GM23338 (cell line): ENCODE measurements around the gene THBS4. TPM values are rescaled to one million over a fixed set of nuclear protein-coding genes. Genes with fewer than 3 reads are reported as not detected.

Experiments used
- ATAC-seq: fragments of 200-7000 bp; cut with Tn5 transposase; 3 replicates; pipeline ENCODE4 v1.9.1; 2020
- DNase-seq: peaks from one replicate; pipeline ENCODE4 v3.0.0-alpha.2; 2015; ENCODE audit warnings: low spot score
- H2AFZ ChIP-seq: fragments of 200-600 bp; sonication (generic); 2 replicates; pipeline ENCODE4 v1.8.0; 2016; ENCODE audit warnings: antibody characterized with exemption, mild to moderate bottlenecking, moderate library complexity
- H3F3A ChIP-seq: fragments of 200-600 bp; sonication (generic); replicated peaks from 2 replicates; pipeline ENCODE4 v1.8.0; 2017; ENCODE audit warnings: antibody characterized with exemption, mixed run types, low read depth
- H3K27ac ChIP-seq: fragments of 200-600 bp; sonication (generic); 2 replicates; pipeline ENCODE4 v1.6.1; 2016; ENCODE audit warnings: low read depth
- H3K27me3 ChIP-seq: fragments of 200-600 bp; sonication (generic); 2 replicates; pipeline ENCODE4 v1.8.0; 2016; ENCODE audit warnings: mild to moderate bottlenecking, mixed run types, moderate library complexity; ENCODE audit not compliant: insufficient read depth
- H3K36me3 ChIP-seq: fragments of 200-600 bp; sonication (generic); 2 replicates; pipeline ENCODE4 v1.8.0; 2016; ENCODE audit warnings: mild to moderate bottlenecking; ENCODE audit not compliant: insufficient read depth
- H3K4me1 ChIP-seq: fragments of 200-600 bp; sonication (generic); 2 replicates; pipeline ENCODE4 v1.8.0; 2016; ENCODE audit warnings: mild to moderate bottlenecking, moderate library complexity; ENCODE audit not compliant: insufficient read depth
- H3K4me2 ChIP-seq: fragments of 200-600 bp; sonication (generic); 2 replicates; pipeline ENCODE4 v1.7.1; 2017; ENCODE audit warnings: mixed run types
- H3K4me3 ChIP-seq: fragments of 200-600 bp; sonication (generic); 2 replicates; pipeline ENCODE4 v1.6.1; 2016; ENCODE audit warnings: mixed run types
- H3K79me2 ChIP-seq: fragments of 200-600 bp; sonication (generic); replicated peaks from 2 replicates; pipeline ENCODE4 v1.8.0; 2017; ENCODE audit warnings: mild to moderate bottlenecking; ENCODE audit not compliant: insufficient read depth
- H3K9me2 ChIP-seq: fragments of 200-600 bp; sonication (generic); 2 replicates; pipeline ENCODE4 v1.8.0; 2017; ENCODE audit not compliant: insufficient read depth
- H4K20me1 ChIP-seq: fragments of 200-600 bp; sonication (generic); replicated peaks from 2 replicates; pipeline ENCODE4 v1.8.0; 2017; ENCODE audit warnings: mild to moderate bottlenecking; ENCODE audit not compliant: insufficient read depth
- H3K27ac Mint-ChIP-seq: 2 replicates; pipeline ENCODE4 v1.8.0; 2020; ENCODE audit warnings: inconsistent platforms, mild to moderate bottlenecking, moderate library complexity, mixed read lengths
- H3K27me3 Mint-ChIP-seq: 3 replicates; pipeline ENCODE4 v1.8.0; 2022; ENCODE audit warnings: low read depth, mild to moderate bottlenecking, moderate library complexity, mixed read lengths, inconsistent platforms; ENCODE audit not compliant: insufficient read depth, poor library complexity
- H3K36me3 Mint-ChIP-seq: 3 replicates; pipeline ENCODE4 v1.8.0; 2021; ENCODE audit warnings: low read depth, mild to moderate bottlenecking, inconsistent platforms, moderate library complexity, mixed read lengths
- H3K4me1 Mint-ChIP-seq: 3 replicates; pipeline ENCODE4 v1.8.0; 2020; ENCODE audit warnings: mild to moderate bottlenecking, inconsistent platforms, mixed read lengths
- H3K4me3 Mint-ChIP-seq: 3 replicates; pipeline ENCODE4 v1.8.0; 2021; ENCODE audit warnings: moderate library complexity, mild to moderate bottlenecking, inconsistent platforms, mixed read lengths
- H3K9me3 Mint-ChIP-seq: 3 replicates; pipeline ENCODE4 v1.8.0; 2020; ENCODE audit warnings: moderate library complexity, mild to moderate bottlenecking, inconsistent platforms, mixed read lengths
- JUNB ChIP-seq: IDR thresholded peaks from one replicate; pipeline ENCODE4 v1.6.1; 2016; ENCODE audit warnings: antibody characterized with exemption; ENCODE audit not compliant: unreplicated experiment
- POLR2AphosphoS5 ChIP-seq: IDR thresholded peaks from 2 replicates; pipeline ENCODE4 v1.6.1; 2016; ENCODE audit warnings: antibody characterized with exemption, low read depth
- REST ChIP-seq: IDR thresholded peaks from one replicate; pipeline ENCODE4 v1.6.1; 2018; ENCODE audit warnings: antibody characterized with exemption; ENCODE audit not compliant: unreplicated experiment
- ZNF114 ChIP-seq: fragments of 250-450 bp; sonication (Bioruptor Pico); IDR thresholded peaks from 2 replicates; pipeline ENCODE4 v1.5.0; 2020; ENCODE audit warnings: mild to moderate bottlenecking, moderate library complexity
- ZNF462 ChIP-seq: fragments of 250-450 bp; sonication (Bioruptor Pico); IDR thresholded peaks from 2 replicates; pipeline ENCODE4 v1.5.0; 2020; ENCODE audit warnings: mild to moderate bottlenecking, moderate library complexity
- polyA plus RNA-seq: library from polyadenylated mRNA; unstranded; fragments of >200 nt; fragmentation: Nextera tagmentation; extraction: Ambion mirVana; gene quantifications from 2 replicates; pipeline ENCODE4 v1.2.1, GENCODE V29; 2016
- total RNA-seq: library from RNA; depleted of rRNA; stranded (reverse); fragments of >200 nt; shearing (Covaris generic); gene quantifications from 2 replicates; pipeline ENCODE4 v1.2.3, GENCODE V29; 2014

The THBS4 gene
- total and polyA plus RNA-seq, 2 experiments from 2014 or later, result 14.0 to 23.2 TPM

GRCh38 chr5:80077051-80077714 lies 42.0 kb downstream of the THBS4 start:
- DNase-seq, result no peak
- Histone ChIP-seq H4K20me1 (no peaks in the 10 kb centered on the region), H2AFZ (no peak overlapping the region), H3K9me2 (no peaks in the 10 kb centered on the region; the same call in 1 of the 2 replicates), H3K4me2 (no peak overlapping the region), H3K79me2 (no peaks in the 10 kb centered on the region), H3K36me3 (no peaks in the 10 kb centered on the region), H3F3A (no peaks in the 10 kb centered on the region), H3K4me1 (no peaks in the 10 kb centered on the region), H3K27me3 (no peaks in the 10 kb centered on the region), H3K27ac (no peak overlapping the region), H3K4me3 (no peak overlapping the region)
- no peak overlapping the region for H3K4me3 Mint-ChIP-seq
- H3K27me3 Mint-ChIP-seq, result peaks cover 6% of the 10 kb centered on the region
- no peaks in the 10 kb centered on the region; the same call in 2 of the 3 replicates for H3K36me3 Mint-ChIP-seq
- H3K27ac Mint-ChIP-seq, result no peak overlapping the region
- H3K9me3 Mint-ChIP-seq, result no peaks in the 10 kb centered on the region; the same call in 2 of the 3 replicates
- no peak for TF ChIP-seq ZNF462 (CRISPR knock-in tag)
- TF ChIP-seq ZNF114, result no peak
- TF ChIP-seq JUNB, result no peak
- no peak for TF ChIP-seq POLR2AphosphoS5
- TF ChIP-seq REST, result no peak
- 0 out of 3 replicates have a peak, but pooled peaks cover 3% of the 10 kb centered on the region for H3K4me1 Mint-ChIP-seq
- ATAC-seq, result no peak
